ENCODE data around the gene USP21.

DNA sequence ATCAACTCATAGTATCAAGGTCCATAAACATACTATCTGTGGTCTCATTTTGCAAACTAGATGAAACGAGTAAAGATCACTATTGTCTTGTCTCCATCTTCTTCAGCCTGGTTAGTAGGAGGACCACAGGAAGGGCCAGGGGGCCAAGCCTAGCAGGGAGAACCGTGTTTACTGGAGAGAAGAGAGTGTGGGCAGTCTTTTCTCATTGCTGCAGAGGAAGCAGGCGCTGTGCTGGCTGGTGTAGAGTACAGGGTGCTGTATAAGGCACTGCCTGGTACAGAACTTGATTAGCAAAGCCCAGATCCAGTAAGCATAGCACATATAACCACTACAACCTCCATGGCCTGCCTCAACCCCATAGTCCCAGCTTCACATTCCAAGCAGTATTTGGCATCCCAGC, 28.0 kb downstream of the USP21 start:
- TF ChIP-seq, protein P1, sequence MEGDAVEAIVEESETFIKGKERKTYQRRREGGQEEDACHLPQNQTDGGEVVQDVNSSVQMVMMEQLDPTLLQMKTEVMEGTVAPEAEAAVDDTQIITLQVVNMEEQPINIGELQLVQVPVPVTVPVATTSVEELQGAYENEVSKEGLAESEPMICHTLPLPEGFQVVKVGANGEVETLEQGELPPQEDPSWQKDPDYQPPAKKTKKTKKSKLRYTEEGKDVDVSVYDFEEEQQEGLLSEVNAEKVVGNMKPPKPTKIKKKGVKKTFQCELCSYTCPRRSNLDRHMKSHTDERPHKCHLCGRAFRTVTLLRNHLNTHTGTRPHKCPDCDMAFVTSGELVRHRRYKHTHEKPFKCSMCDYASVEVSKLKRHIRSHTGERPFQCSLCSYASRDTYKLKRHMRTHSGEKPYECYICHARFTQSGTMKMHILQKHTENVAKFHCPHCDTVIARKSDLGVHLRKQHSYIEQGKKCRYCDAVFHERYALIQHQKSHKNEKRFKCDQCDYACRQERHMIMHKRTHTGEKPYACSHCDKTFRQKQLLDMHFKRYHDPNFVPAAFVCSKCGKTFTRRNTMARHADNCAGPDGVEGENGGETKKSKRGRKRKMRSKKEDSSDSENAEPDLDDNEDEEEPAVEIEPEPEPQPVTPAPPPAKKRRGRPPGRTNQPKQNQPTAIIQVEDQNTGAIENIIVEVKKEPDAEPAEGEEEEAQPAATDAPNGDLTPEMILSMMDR (IDR thresholded peaks at IDR 0.05; ENCODE audit: borderline replicate concordance, extremely low read depth, low read length, poor library complexity, severe bottlenecking) = no peak
- no peak for TF ChIP-seq EZH2 (IDR thresholded peaks at IDR 0.05; ENCODE audit: borderline replicate concordance, low read depth, low read length, severe bottlenecking)
